ENCODE results near the gene AUTS2. TPM values are rescaled to one million over a fixed set of nuclear protein-coding genes. Genes with fewer than 3 reads are reported as not detected.

Gene AUTS2
- total and polyA plus RNA-seq, 11 donors: 3.4 to 14.0 (median 7.3) TPM

- Histone ChIP-seq H3K27ac (no peak overlapping the region), H3K27me3 (no peaks in the 10 kb centered on the region), H3K4me1 (peaks cover 0 to 44% (median 25%) of the 10 kb centered on the region in 12 donors), H3K9me3 (no peaks in the 10 kb centered on the region), H3K4me3 (no peak overlapping the region), H3K36me3 (no peaks in the 10 kb centered on the region)
- TF ChIP-seq CTCF (IDR thresholded peaks at IDR 0.05) (no peak), POLR2A (IDR thresholded peaks at IDR 0.05) (no peak)
- ATAC-seq: no peak
- DNase-seq: no peak
- intact Hi-C loops (cut with DNase I): no loop called here
- 95 to 97% (median 96%) methylated on average over 6 of the region's 6 CpGs for WGBS, 4 donors
These were observed 358.3 kb downstream of the AUTS2 start for GRCh38 chr7:69956541-69956940.

DNA sequence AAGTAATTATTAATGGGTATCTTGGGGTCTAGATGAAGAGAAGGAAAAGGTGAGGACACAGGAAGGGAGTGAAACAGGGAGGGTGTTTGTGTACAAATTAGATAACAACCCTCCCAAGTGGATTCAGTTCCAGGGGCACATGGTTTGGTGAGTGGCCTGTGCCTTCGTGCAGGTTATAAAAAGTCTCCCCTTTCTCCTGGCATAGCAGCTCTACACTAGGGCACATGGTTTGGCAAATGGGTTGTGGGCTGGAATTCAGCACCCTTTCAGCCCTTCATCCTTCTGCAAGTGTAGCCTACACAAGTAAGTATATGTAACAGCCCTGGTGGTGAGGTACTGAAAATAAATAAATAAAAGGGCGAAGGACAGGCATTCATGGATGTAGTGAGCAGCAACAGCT is 359.4 kb downstream of the AUTS2 start:
- TF ChIP-seq CTCF (IDR thresholded peaks at IDR 0.05): no peak
- Histone ChIP-seq H3K4me3 (no peak overlapping the region), H3K27me3 (no peaks in the 10 kb centered on the region), H3K36me3 (no peaks in the 10 kb centered on the region), H3K27ac (no peak overlapping the region), H3K4me1 (peaks cover 0 to 51% (median 36%) of the 10 kb centered on the region in 12 donors), H3K9me3 (no peaks in the 10 kb centered on the region)
- no peak for DNase-seq
- ATAC-seq: peak in 3 of 4 donors; percentile 19 to 66 (median 39)
- intact Hi-C loops (cut with DNase I): no loop called here
- WGBS, 4 donors: 45 to 67% (median 58%) methylated on average over 2 of the region's 2 CpGs

DNA sequence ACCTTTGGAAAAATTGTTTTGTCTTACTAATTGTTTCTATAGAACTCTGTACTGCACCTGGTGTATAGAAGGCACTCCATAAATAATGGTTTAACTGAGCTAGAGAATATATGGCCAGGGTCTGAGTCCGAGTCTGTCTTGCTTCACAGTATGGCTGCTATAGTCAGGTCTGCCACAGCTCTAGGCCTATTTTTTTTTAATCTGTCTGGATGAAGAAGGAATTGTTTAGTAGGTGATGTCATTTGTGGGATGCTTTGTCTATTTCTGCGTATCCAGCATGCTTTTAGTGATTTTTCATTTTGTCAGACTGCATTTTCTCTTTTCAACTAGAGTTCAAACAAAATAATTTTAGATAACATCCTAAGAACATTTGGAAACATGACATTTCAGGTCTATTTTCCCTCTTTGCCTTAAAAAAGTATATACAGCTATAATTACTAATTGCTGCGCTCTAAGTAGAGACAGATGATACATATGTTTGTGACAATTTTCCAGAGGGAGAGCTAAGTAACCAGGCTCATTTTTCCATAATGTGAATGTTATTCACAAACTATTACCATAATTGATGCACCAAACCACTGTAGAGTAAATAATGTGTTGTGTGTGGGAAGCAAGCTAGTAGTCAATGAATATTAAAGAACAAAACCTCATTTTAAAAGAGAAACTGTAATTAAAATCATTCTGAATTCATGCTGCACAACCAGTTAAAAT is 361.7 kb downstream of the AUTS2 start:
- Histone ChIP-seq H3K27me3 (no peaks in the 10 kb centered on the region), H3K36me3 (no peaks in the 10 kb centered on the region), H3K4me1 (peaks cover 2 to 42% (median 31%) of the 10 kb centered on the region in 12 donors), H3K9me3 (no peaks in the 10 kb centered on the region), H3K4me3 (no peak overlapping the region), H3K27ac (no peak overlapping the region)
- intact Hi-C loops (cut with DNase I): loop anchor here in 2 of 10 donors (10.0 kb wide), 2 partner anchors 65 to 185 kb away; no protein-coding TSS in a partner anchor
- no peak for TF ChIP-seq POLR2A (IDR thresholded peaks at IDR 0.05)
- TF ChIP-seq CTCF (IDR thresholded peaks at IDR 0.05): no peak
- no peak for DNase-seq
- 92 to 98% (median 94%) methylated on average over 3 of the region's 3 CpGs for WGBS, 4 donors
- ATAC-seq: no peak

- Histone ChIP-seq H3K27me3 (no peaks in the 10 kb centered on the region), H3K27ac (peak overlapping the region in 4 of 12 donors; percentile 39 to 61 (median 52)), H3K4me3 (no peak overlapping the region), H3K36me3 (no peaks in the 10 kb centered on the region), H3K4me1 (peaks cover 2 to 41% (median 31%) of the 10 kb centered on the region in 12 donors), H3K9me3 (no peaks in the 10 kb centered on the region)
- DNase-seq: no peak
- intact Hi-C loops (cut with DNase I): loop anchor here in 2 of 10 donors (10.0 kb wide), 2 partner anchors 63 to 187 kb away; no protein-coding TSS in a partner anchor
- TF ChIP-seq CTCF (IDR thresholded peaks at IDR 0.05): no peak
- no peak for TF ChIP-seq POLR2A (IDR thresholded peaks at IDR 0.05)
- no peak for ATAC-seq
These were observed 363.2 kb downstream of the AUTS2 start for GRCh38 chr7:69961436-69961835.
